Epidermal melanocyte (primary cell): ENCODE measurements around the gene OR2AE1.
"Not testable (repeated sequence)": the region's sequence is repeated elsewhere in the genome, so short reads cannot be mapped to it uniquely, and the experiment has no call there.

Source experiments
- DNase-seq: peaks from one replicate; pipeline ENCODE4 v3.0.0; 2011; ENCODE audit warnings: low spot score; ENCODE audit not compliant: insufficient read length

Gene OR2AE1

GRCh38 chr7:99876933-99877332 lies at the start of gene OR2AE1:
Gene OR2AE1 (minus strand): TSS chr7:99877033. CDS start chr7:99877033, 0 bp downstream.
- DNase-seq: no peak

- no peak for DNase-seq
Measured at GRCh38 chr7:99926321-99926720, 49.5 kb upstream of the OR2AE1 start.

DNA sequence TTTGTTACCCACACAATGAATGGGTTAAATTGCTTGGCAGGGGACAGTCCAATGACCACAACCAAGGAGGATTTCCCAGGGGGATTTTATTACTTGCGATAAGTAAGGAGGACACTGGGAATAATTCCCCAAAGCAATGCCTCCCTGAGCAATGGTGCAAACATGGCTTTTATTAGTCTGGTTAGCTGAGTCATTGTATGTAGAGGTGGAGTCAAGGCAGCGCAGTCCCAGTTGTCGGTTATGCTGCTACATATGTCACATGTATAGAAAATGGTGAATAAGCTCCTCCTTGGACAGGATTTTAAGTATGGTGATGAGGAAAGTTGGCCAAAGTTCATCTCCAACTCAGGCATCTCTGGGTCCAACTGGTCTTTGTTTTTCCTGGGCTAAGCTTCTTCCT lies 46.4 kb upstream of the OR2AE1 start:
- no peak for DNase-seq

DNA sequence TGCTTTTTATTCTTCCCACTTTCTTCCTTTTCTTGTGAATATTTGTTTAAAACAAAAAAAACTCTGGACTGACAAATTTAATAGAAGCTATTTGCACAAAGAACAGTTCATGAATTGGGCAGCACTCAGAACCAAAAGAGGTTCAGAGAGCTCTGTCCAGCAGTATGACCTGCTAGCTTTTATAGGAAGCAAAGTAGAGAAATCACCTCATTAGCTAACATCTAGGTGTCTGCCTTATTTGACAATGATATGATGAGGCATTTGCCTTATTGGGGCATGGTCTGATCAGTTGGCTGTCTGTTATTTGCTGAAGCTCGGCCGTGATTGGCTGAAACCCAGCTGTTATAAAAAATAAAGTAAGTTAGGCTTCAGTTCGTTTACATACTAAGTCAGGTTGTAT lies 43.3 kb upstream of the OR2AE1 start:
- DNase-seq: no peak

DNA sequence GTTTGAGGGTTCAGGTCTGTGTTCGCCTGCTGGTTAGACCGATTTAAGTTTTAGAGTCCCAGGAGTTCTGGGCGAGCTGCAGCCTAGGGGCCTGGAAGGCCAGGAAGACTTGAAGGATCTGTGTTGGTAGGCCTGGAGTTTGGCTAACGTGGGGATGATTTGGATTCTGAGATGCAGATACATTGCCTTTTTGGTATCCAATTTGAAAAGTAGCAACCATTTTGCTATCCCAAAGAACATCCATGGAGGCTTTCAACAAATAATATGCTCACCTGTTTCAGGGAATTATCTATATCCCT lies 42.9 kb upstream of the OR2AE1 start:
- no peak for DNase-seq

DNA sequence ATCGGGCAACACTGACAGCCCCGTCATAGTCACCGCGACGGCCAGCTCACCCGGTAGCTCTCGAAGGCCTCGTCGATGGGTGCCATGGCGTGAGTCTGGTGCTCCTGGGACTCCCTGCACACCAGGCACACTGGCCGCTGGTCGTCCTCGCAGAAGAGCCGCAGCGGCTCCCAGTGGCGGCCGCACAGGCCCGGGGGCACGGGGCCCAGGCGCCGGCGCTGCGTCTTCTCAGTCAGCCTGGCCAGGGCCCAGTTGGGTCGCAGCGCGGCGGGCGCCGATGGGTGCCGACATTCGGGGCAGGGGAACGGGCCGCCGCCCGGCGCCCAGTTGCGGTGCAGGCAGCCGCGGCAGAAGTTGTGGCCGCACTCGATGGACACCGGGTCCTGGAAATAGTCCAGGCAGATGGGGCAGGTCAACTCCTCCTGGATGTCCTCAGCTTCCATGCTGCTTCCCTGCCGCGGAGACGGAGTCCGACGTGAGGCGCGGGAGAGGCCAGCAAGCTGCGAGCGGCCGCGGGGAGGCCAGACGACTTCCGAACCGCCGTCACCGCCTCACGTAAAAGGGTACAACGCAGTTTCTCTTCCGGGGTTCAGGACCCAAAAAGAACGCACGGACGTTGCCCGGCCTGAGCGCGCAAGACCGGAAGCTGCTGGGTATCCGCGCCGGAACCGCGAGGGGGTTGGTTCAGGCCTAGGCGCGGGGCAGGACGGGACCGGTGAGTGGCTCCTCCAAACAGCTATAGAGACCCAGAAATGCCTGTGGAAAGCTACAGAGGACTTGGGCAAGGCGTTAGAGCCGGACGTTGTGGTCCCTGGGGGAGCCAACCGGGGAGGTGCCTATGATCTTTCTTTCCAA lies 42.4 kb upstream of the OR2AE1 start, which contains the start of gene TRIM4:
Gene TRIM4 (minus strand): TSS at position 572 of the 855 bp plus-strand sequence. CDS start 129 bp downstream, at position 443.
- DNase-seq: peak; percentile 83

DNA sequence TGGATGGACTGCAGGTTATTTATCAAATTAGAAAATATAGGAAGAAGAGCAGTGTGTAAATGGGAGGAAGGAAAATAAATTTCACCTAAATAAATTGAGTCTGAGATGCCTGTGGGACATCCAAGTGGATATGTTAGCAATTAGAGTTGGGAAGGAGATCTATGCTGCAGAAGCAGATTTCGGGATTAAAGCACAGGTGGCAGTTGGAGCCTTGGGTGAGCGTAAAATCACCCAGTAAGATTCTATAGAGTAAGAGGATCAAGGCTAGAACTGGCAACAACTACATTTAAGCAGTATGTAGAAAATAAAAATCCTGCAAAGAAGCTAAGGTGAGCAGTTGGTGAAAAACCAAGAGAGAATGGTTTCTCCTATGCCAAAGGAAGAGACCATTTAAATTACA lies 34.1 kb upstream of the OR2AE1 start:
- DNase-seq: no peak

GRCh38 chr7:99901581-99901980 lies 24.7 kb upstream of the OR2AE1 start:
- no peak for DNase-seq

DNA sequence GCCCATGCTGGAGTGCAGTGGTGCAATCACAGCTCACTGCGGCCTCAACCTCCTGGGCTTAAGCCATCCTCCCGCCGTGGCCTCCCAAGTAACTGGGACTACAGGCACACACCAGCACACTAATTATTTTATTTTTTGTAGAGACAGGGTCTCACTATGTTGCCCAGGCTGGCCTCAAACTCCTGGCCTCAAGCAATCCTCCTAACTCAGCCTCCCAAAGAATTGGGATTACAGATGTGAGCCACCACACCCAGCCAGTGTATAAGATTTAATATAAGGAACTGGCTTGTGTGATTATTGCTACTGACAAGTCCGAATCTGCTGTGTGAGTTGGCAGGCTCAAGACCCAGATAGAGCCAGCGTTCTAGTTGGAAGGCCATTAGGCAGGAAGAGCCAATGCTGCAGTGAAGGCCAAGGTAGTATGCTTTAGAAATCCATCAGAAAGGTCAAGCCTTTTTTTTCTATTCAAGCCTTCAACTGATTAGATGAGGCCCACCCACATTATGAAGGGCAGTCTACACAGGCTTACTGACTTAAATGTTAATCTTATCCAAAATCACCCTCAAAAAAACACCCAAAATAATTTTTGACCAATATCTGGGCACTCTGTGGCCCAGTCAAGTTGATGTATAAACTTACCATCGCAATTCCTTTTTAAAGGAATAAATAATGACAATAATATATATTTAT lies 23.1 kb upstream of the OR2AE1 start:
- no peak for DNase-seq

DNA sequence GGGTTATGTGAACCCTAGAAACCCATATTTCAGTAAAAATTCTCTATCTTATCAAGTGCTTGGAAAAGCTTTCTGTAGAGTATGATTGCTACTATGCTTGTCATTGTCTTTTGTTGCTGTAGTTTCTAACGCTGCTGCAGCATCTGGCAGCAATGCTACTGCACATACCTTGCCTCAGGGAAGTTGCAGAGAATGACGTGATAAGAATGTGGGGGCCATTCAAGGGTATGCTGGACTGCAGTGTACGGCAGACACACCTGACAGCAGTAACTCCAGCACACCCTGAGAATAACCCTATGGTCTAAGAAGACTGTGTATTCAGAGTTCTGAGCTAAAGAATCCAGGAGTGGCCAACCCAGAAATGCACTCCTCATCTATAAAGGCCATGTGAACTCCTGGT lies 22.0 kb upstream of the OR2AE1 start:
- no peak for DNase-seq

- no peak for DNase-seq
Measured at GRCh38 chr7:99898023-99898357, 21.2 kb upstream of the OR2AE1 start.

DNA sequence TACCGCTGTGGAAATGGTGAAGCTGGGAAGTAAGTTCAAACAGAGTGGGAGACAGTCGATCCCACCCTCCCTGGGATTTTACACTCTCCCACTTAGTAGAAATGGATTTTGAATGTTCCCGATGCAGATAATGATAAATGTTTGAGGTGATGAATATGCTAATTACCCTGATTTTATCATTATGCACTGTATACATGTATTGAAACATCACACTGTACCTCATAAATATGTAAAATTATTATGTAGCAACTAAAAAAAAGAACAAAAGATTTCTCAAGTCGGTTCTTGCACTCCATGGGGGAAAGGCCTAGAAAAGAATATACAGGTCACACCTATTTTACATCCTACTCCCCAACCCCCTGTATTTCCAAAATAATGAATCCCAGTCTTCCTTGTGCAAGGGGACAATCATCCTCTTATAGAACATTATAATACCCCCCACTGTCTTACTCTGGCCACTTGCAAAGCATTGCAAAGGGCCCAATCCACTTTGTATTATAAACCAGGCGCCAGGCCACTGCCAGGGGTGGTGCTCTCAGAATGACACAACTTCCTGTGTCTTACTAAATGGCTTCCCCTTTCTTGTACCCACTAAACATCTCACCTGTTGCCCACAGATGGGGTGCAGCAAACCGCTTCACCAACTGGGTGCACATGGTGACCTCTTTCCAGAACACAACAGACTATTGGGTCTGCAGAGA lies 20.6 kb upstream of the OR2AE1 start:
- no peak for DNase-seq

GRCh38 chr7:99894738-99895137 lies 17.9 kb upstream of the OR2AE1 start:
- no peak for DNase-seq

DNA sequence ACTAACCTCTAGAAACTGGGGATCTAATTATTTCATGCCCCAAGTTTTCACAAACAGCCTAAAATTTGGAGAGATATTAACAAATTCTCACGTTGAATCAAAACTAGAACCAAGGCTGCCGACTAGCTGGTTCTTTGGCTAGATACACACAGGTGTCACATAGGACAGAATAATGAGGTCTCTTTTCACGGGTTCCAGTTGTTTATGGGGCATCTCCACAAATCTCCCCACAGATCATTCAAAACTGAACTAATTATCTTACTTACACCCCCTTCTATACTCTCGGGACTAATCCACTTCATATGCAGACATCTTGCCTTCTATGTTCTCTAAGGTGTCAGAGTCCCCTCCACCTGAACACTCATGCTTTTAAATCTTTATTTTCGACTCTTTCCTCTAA lies 16.4 kb upstream of the OR2AE1 start:
- DNase-seq: no peak

- not testable (repeated sequence) for DNase-seq
Measured at GRCh38 chr7:99890348-99890747, 13.5 kb upstream of the OR2AE1 start.

DNA sequence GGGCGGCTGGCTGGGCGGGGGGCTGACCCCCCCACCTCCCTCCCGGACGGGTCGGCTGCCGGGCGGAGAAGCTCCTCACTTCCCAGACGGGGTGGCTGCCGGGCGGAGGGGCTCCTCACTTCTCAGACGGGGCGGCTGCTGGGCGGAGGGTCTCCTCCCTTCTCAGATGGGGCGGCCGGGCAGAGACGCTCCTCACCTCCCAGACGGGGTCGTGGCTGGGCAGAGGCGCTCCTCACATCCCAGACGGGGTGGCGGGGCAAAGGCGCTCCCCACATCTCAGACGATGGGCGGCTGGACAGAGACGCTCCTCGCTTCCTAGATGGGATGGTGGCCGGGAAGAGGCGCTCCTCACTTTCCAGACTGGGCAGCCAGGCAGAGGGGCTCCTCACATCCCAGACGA lies 11.5 kb upstream of the OR2AE1 start:
- DNase-seq: not testable (repeated sequence)

- DNase-seq: no peak
Measured at GRCh38 chr7:99881370-99881769, 4.5 kb upstream of the OR2AE1 start.

- DNase-seq: no peak
Measured at GRCh38 chr7:99876491-99876890, 342 bp downstream of the OR2AE1 start.

DNA sequence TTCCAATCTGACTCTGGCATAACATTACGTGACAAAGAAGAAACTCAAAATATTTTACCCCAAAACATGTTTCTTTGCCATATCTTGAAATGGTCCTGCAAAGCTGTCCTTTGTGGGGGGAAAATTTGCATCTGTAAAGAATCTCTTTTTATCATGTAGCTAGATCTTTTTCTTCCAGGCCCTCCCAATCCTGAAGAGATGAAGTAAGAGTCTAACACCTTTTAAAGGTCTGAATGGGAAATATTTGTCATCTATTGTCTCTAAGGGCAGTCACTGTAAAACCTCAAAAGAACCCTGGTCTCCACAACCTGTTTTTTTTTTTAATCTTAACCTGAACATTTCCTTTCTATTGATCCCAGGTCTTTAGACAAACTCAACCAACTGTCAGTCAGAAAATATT lies 8.6 kb downstream of the OR2AE1 start:
- no peak for DNase-seq

- not testable (repeated sequence) for DNase-seq
Measured at GRCh38 chr7:99867477-99867876, 9.4 kb downstream of the OR2AE1 start.

DNA sequence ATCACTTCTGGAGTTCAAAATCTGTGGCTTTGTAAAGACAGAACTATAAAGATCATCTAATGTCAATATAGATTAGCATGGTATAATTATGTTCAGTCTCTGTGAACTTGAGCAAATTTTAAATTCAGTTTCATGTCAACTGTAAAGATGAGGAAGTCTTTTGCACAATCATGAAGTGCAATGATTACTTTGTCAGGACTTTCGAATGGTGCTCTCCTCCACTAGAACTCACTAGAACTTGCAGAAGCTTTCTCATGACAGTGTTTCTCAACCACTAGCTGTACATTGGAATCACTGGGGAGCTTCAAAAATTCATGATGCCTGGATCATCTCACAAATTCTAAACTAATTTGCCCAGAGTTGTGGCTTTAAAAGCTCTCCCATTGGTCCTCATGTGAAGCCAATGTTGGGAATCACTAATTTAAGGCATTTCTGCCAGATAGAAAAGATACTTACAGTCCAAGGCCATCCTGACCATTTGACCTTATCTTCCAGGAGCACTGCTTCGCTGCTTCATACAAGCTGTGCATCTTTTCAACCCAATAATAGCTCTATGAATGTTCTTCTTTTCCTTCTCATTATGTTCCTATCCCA lies 12.9 kb downstream of the OR2AE1 start:
- no peak for DNase-seq
